ENCODE measurements around the gene PHF12. TPM values are rescaled to one million over a fixed set of nuclear protein-coding genes. Genes with fewer than 3 reads are reported as not detected.

Gene PHF12
- total and polyA plus RNA-seq, 10 donors, result 16.2 to 118 (median 76.1) TPM

GRCh38 chr17:28940675-28941074 is 10.6 kb downstream of the PHF12 start:
- H3K27ac ChIP-seq, result peak overlapping the region in 7 of 8 donors; percentile 8 to 79 (median 56)
- peaks cover 50 to 100% (median 98%) of the 10 kb centered on the region in 6 donors for H3K4me1 ChIP-seq
- WGBS, 5 donors, result 30 to 57% (median 52%) methylated on average over 3 of the region's 3 CpGs
- intact Hi-C loops (cut with DNase I; ENCODE audit: low total_unique reads), result no loop called here
- no peaks in the 10 kb centered on the region for H3K9me3 ChIP-seq
- no peaks in the 10 kb centered on the region for H3K27me3 ChIP-seq (replicated peaks in 1 of 7)
- peak overlapping the region in 1 of 8 donors; percentile 23 for H3K4me3 ChIP-seq
- H3K36me3 ChIP-seq, result peaks cover 0 to 47% (median 4%) of the 10 kb centered on the region in 6 donors
- TF ChIP-seq POLR2AphosphoS5 (IDR thresholded peaks at IDR 0.05), result no peak
- no peak for TF ChIP-seq POLR2A (IDR thresholded peaks at IDR 0.05)
- TF ChIP-seq, protein P1, sequence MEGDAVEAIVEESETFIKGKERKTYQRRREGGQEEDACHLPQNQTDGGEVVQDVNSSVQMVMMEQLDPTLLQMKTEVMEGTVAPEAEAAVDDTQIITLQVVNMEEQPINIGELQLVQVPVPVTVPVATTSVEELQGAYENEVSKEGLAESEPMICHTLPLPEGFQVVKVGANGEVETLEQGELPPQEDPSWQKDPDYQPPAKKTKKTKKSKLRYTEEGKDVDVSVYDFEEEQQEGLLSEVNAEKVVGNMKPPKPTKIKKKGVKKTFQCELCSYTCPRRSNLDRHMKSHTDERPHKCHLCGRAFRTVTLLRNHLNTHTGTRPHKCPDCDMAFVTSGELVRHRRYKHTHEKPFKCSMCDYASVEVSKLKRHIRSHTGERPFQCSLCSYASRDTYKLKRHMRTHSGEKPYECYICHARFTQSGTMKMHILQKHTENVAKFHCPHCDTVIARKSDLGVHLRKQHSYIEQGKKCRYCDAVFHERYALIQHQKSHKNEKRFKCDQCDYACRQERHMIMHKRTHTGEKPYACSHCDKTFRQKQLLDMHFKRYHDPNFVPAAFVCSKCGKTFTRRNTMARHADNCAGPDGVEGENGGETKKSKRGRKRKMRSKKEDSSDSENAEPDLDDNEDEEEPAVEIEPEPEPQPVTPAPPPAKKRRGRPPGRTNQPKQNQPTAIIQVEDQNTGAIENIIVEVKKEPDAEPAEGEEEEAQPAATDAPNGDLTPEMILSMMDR (IDR thresholded peaks at IDR 0.05 in 8 of 11, conservative IDR thresholded peaks at IDR 0.05 in 3 of 11), result no peak
- DNase-seq, result no peak

- no peak for DNase-seq
- intact Hi-C loops (cut with DNase I; ENCODE audit: low total_unique reads), result no loop called here
- no peaks in the 10 kb centered on the region for H3K27me3 ChIP-seq (replicated peaks in 1 of 7)
- no peaks in the 10 kb centered on the region for H3K9me3 ChIP-seq
- WGBS, 5 donors, result 11 to 32% (median 18%) methylated on average over 3 of the region's 3 CpGs
- TF ChIP-seq POLR2AphosphoS5 (IDR thresholded peaks at IDR 0.05) (no peak), POLR2A (IDR thresholded peaks at IDR 0.05) (no peak)
- TF ChIP-seq, protein P1 (IDR thresholded peaks at IDR 0.05 in 8 of 11, conservative IDR thresholded peaks at IDR 0.05 in 3 of 11), result no peak
- peak overlapping the region in 7 of 8 donors; percentile 8 to 79 (median 56) for H3K27ac ChIP-seq
- H3K36me3 ChIP-seq, result peaks cover 0 to 51% (median 4%) of the 10 kb centered on the region in 6 donors
- peaks cover 51 to 100% (median 98%) of the 10 kb centered on the region in 6 donors for H3K4me1 ChIP-seq
- peak overlapping the region in 1 of 8 donors; percentile 23 for H3K4me3 ChIP-seq
Measured at GRCh38 chr17:28940142-28940541, 11.2 kb downstream of the PHF12 start.

DNA sequence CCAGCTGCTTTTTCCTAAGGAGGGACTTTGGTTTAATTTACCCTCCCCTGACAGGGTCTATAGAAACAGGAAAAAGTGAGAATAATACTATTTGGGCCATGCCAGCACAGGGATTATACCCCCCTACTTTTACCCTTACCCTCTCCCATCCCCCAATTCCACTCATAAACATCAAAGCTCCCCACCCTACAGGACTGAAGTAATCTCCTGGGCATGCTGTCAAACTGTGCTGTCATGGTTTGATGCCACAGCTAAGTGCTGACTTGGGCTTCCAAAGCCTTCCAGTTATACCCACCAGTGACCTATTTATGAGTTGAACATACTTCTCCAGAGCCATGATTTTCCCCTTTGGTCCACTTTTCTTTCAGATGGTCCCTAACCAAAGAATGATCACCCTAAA is 12.8 kb downstream of the PHF12 start:
- peaks cover 0 to 43% (median 3%) of the 10 kb centered on the region in 6 donors for H3K36me3 ChIP-seq
- peak overlapping the region in 4 of 8 donors; percentile 12 to 84 (median 76) for H3K27ac ChIP-seq
- peaks cover 50 to 100% (median 89%) of the 10 kb centered on the region in 6 donors for H3K4me1 ChIP-seq
- intact Hi-C loops (cut with DNase I; ENCODE audit: low total_unique reads), result no loop called here
- no peak overlapping the region for H3K4me3 ChIP-seq
- TF ChIP-seq, protein P1 (IDR thresholded peaks at IDR 0.05 in 8 of 11, conservative IDR thresholded peaks at IDR 0.05 in 3 of 11), result no peak
- TF ChIP-seq POLR2AphosphoS5 (IDR thresholded peaks at IDR 0.05), result no peak
- no peak for TF ChIP-seq POLR2A (IDR thresholded peaks at IDR 0.05)
- DNase-seq, result no peak
- no peaks in the 10 kb centered on the region for H3K9me3 ChIP-seq
- H3K27me3 ChIP-seq (replicated peaks in 1 of 7), result no peaks in the 10 kb centered on the region

GRCh38 chr17:28937044-28937729 is 14.1 kb downstream of the PHF12 start:
- Histone ChIP-seq H3K36me3 (peaks cover 0 to 38% (median 0%) of the 10 kb centered on the region in 6 donors), H3K4me3 (peak overlapping the region in 1 of 8 donors; percentile 28), H3K27ac (peak overlapping the region in 7 of 8 donors; percentile 59 to 84 (median 72)), H3K4me1 (peaks cover 50 to 100% (median 80%) of the 10 kb centered on the region in 6 donors), H3K9me3 (no peaks in the 10 kb centered on the region), H3K27me3 (replicated peaks in 1 of 7) (no peaks in the 10 kb centered on the region)
- no peak for DNase-seq
- TF ChIP-seq POLR2AphosphoS5 (IDR thresholded peaks at IDR 0.05), result peak in 1 of 3 donors; percentile 39
- TF ChIP-seq POLR2A (IDR thresholded peaks at IDR 0.05), result no peak
- TF ChIP-seq, protein P1 (IDR thresholded peaks at IDR 0.05 in 8 of 11, conservative IDR thresholded peaks at IDR 0.05 in 3 of 11), result no peak
- intact Hi-C loops (cut with DNase I; ENCODE audit: low total_unique reads), result no loop called here
- WGBS, 5 donors, result 52 to 76% (median 63%) methylated on average over 5 of the region's 5 CpGs
